Tibial nerve (tissue), 4 donors: ENCODE measurements around the gene GRP. TPM values are rescaled to one million over a fixed set of nuclear protein-coding genes. Genes with fewer than 3 reads are reported as not detected.

Experiments
- DNase-seq, 2 donors: peaks; one replicate each; pipeline ENCODE4 v3.0.0-alpha.2; 2019; ENCODE audit warnings: low spot score in 2 of 2
- H3K27ac ChIP-seq, 4 donors: fragments of 200-600 bp; sonication (generic) in 3 of 4; one replicate each; pipeline ENCODE4 v1.5.1; 2017 to 2019; ENCODE audit warnings: mild to moderate bottlenecking in 1 of 4
- H3K27me3 ChIP-seq, 2 donors: fragments of 200-600 bp; sonication (generic) in 1 of 2; one replicate each; pipeline versions ENCODE4 v1.5.1 to v1.6.0; 2017 to 2019
- H3K36me3 ChIP-seq, 3 donors: fragments of 200-600 bp; sonication (generic); one replicate each; pipeline ENCODE4 v1.5.1; 2018 to 2019
- H3K4me1 ChIP-seq, 4 donors: fragments of 200-600 bp; sonication (generic) in 3 of 4; one replicate each; pipeline ENCODE4 v1.5.1; 2017 to 2019
- H3K4me3 ChIP-seq, 4 donors: fragments of 200-600 bp; sonication (generic) in 3 of 4; one replicate each; pipeline ENCODE4 v1.5.1; 2017 to 2019; ENCODE audit warnings: mild to moderate bottlenecking in 1 of 4, moderate library complexity in 1 of 4
- H3K9me3 ChIP-seq, 4 donors: fragments of 200-600 bp; sonication (generic) in 3 of 4; one replicate each; pipeline ENCODE4 v1.5.1; 2017 to 2019
- EP300 ChIP-seq, 2 donors: sonication (generic); formaldehyde crosslinking; IDR thresholded peaks; one replicate each; pipeline ENCODE4 v1.6.1; 2017; ENCODE audit warnings: antibody characterized with exemption in 2 of 2, mild to moderate bottlenecking in 1 of 2
- POLR2A ChIP-seq, 2 donors: fragments of 450-650 bp; IDR thresholded peaks; one replicate each; pipeline ENCODE4 v1.6.1; 2017; ENCODE audit warnings: antibody characterized with exemption in 2 of 2, mild to moderate bottlenecking in 2 of 2, moderate library complexity in 2 of 2
- WGBS, 2 donors: methylation state at CpG; one replicate each; pipeline ENCODE4 v1.1.5; 2018; 5-methylcytosine and 5-hydroxymethylcytosine counted together
- total RNA-seq, 4 donors: library from RNA; depleted of rRNA; stranded (reverse); fragments of >200 nt; gene quantifications; one replicate each; pipeline ENCODE4 v1.1.0, GENCODE V29; 2016
- TF ChIP-seq, protein P1 (sequence below), 5 experiments: fragments of 200-600 bp in 3 of 5; fragments of 450-650 bp in 2 of 5; sonication (generic) in 3 of 5; IDR thresholded peaks; one replicate each; pipeline ENCODE4 v1.5.1; 2016 to 2019; ENCODE audit warnings: antibody characterized with exemption in 5 of 5, mild to moderate bottlenecking in 3 of 5, moderate library complexity in 2 of 5

GRP gene
- total RNA-seq, 4 donors from 2014 or later, result not detected

DNA sequence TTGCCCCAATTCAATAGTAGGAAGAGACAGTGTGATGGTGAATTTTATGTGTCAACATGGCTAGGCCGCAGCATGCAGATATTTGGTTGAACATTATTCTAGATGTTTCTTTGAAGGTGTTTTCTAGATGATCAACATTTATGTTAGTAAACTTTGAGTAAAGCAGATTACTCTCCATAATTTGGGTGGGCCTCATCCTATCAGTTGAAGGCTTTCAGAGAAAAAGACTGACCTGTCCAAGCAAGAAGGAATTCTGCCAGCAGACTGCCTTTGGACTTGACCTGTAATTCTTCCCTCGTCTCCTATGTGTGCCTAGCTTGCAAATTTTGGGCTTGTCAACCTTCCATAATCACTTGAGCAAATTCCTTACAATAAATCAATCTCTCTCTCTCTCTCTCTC, 8.3 kb upstream of the GRP start:
- 83 to 91% methylated on average over 2 of the region's 2 CpGs for WGBS, 2 donors
- H3K9me3 ChIP-seq, result no peaks in the 10 kb centered on the region
- H3K4me3 ChIP-seq, result no peak overlapping the region
- TF ChIP-seq EP300 (IDR thresholded peaks at IDR 0.05) (no peak), POLR2A (IDR thresholded peaks at IDR 0.05) (no peak)
- TF ChIP-seq, protein P1, sequence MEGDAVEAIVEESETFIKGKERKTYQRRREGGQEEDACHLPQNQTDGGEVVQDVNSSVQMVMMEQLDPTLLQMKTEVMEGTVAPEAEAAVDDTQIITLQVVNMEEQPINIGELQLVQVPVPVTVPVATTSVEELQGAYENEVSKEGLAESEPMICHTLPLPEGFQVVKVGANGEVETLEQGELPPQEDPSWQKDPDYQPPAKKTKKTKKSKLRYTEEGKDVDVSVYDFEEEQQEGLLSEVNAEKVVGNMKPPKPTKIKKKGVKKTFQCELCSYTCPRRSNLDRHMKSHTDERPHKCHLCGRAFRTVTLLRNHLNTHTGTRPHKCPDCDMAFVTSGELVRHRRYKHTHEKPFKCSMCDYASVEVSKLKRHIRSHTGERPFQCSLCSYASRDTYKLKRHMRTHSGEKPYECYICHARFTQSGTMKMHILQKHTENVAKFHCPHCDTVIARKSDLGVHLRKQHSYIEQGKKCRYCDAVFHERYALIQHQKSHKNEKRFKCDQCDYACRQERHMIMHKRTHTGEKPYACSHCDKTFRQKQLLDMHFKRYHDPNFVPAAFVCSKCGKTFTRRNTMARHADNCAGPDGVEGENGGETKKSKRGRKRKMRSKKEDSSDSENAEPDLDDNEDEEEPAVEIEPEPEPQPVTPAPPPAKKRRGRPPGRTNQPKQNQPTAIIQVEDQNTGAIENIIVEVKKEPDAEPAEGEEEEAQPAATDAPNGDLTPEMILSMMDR (IDR thresholded peaks at IDR 0.05), result no peak
- no peak overlapping the region for H3K27ac ChIP-seq
- no peak for DNase-seq
- H3K27me3 ChIP-seq, result no peaks in the 10 kb centered on the region
- no peaks in the 10 kb centered on the region for H3K4me1 ChIP-seq
- H3K36me3 ChIP-seq, result no peaks in the 10 kb centered on the region

DNA sequence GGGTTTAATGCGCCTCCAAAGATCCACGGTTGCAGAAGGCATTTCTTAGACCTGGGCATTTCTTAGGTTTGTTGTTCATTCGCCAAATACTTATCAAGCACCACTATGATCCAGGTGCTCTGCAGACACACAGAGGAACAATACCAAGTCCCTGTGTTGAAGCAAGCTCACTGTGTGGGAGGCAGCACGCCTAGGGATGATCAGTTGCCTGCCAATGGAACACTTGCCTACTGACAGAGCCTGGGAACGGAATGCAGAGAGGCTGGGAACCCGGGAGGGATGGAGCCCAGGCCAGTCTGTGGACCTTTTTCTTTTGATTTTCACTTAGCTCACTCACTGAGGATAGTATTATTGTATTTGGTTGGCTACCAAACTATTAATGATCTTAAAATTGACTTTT, 1.9 kb upstream of the GRP start:
- peaks cover 0 to 60% of the 10 kb centered on the region in 2 donors for H3K27me3 ChIP-seq
- no peak for TF ChIP-seq EP300 (IDR thresholded peaks at IDR 0.05)
- TF ChIP-seq, protein P1 (IDR thresholded peaks at IDR 0.05), result no peak
- DNase-seq, result no peak
- no peak overlapping the region for H3K27ac ChIP-seq
- WGBS, 2 donors, result 70 to 76% methylated on average over 6 of the region's 6 CpGs
- no peaks in the 10 kb centered on the region for H3K9me3 ChIP-seq
- peaks cover 0 to 17% (median 0%) of the 10 kb centered on the region in 4 donors for H3K4me1 ChIP-seq
- H3K4me3 ChIP-seq, result no peak overlapping the region
- no peaks in the 10 kb centered on the region for H3K36me3 ChIP-seq

DNA sequence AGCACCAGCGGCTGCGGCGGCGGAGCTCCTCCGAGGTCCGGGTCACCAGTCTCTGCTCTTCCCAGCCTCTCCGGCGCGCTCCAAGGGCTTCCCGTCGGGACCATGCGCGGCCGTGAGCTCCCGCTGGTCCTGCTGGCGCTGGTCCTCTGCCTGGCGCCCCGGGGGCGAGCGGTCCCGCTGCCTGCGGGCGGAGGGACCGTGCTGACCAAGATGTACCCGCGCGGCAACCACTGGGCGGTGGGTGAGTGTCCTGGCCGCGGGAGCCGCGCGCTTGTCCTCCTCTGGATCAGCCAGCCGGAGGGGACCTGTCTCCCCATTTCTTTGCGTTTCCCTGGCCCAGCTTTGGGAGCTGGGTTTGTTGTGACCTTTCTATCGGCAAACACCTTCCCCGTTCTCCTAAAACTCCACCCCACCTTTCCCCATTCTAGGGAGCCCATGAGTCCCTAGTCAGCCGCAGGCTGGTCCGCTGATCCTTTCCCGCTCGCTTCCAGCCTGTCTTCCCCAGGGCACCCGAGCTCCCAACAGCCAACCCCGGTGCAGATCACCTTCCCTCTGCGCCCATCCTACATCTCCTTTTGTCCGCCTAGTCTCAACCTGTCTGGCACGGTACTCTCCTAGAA, 316 bp downstream of the GRP start:
- Histone ChIP-seq H3K36me3 (no peaks in the 10 kb centered on the region), H3K4me1 (peaks cover 0 to 17% (median 0%) of the 10 kb centered on the region in 4 donors), H3K4me3 (no peak overlapping the region), H3K27ac (no peak overlapping the region), H3K27me3 (peaks cover 0 to 65% of the 10 kb centered on the region in 2 donors), H3K9me3 (no peaks in the 10 kb centered on the region)
- TF ChIP-seq, protein P1 (IDR thresholded peaks at IDR 0.05), result no peak
- TF ChIP-seq POLR2A (IDR thresholded peaks at IDR 0.05) (no peak), EP300 (IDR thresholded peaks at IDR 0.05) (no peak)
- no peak for DNase-seq
- 3% methylated on average over 20 to 28 of the region's 46 CpGs for WGBS, 2 donors

DNA sequence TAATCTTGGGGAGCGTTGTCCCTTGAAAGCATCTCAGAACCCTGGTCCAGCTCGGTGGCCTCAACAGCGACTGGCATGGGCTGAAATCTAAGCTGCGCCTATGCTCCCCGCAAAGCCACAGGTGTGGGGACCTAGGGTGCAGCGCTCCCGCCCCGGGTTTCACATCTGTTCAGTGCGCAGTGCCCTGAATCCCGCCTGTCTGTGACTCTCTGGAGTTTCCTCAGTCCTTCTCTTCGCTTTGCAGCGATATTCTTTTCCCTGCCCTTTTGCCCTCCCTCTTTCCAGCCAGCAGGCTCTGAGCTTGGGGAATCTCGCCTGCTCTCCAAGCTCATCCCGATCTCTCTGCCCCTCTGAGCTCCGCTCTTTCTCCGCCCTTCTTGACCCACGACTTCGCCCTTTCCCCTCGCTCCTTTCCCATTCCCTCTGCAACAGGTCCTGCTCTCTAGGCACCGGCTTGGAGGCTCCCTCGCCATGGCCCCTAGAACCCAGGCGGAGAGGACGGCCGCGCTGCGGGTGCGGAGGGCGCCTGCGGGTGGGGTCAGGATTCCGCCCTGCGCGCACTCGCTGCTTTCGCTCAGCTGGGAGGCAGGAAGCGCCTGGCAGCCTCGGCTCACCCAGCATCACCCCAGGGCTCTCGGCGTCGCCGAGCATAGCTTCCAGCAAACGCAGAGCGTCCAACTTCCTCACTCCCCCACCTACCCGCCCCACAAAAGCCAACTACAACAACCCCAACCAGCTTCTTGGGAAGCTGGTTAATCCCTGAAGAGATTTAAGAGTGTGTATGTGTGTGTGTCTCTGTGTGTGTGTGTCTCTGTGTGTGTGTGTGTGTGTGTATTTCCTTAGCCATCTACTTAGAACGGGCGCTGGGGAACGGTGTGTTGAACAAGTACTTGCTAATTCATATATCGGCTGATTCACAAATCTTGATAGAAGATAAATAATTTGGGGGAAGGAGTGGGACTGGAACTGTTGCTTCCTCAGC, 1.1 kb downstream of the GRP start:
- DNase-seq, result no peak
- Histone ChIP-seq H3K4me1 (peaks cover 0 to 17% (median 0%) of the 10 kb centered on the region in 4 donors), H3K27me3 (peaks cover 0 to 65% of the 10 kb centered on the region in 2 donors), H3K36me3 (no peaks in the 10 kb centered on the region), H3K27ac (no peak overlapping the region), H3K4me3 (no peak overlapping the region), H3K9me3 (no peaks in the 10 kb centered on the region)
- WGBS, 2 donors, result 4% methylated on average over 46 of the region's 47 CpGs
- TF ChIP-seq POLR2A (IDR thresholded peaks at IDR 0.05), result no peak
- no peak for TF ChIP-seq EP300 (IDR thresholded peaks at IDR 0.05)
- TF ChIP-seq, protein P1 (IDR thresholded peaks at IDR 0.05), result no peak

DNA sequence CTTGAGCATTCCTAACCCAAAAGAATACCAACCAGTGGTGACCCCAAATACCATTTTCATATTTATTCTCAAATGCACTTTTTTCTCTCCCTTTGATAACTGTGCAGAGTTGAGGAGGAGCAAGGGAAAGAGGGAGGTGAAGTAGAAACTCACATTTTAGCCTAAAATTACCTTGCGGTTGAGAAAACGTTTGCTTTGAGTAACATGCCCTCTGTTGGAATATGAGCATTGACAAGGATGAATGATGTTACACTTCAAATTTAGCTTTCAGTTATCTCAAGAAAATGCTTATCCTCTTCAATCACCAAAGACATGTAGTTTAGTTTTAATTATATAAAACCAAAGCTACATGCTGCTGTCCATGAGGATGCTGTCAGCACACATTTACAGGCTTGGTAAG, 2.4 kb downstream of the GRP start:
- Histone ChIP-seq H3K36me3 (no peaks in the 10 kb centered on the region), H3K4me3 (no peak overlapping the region), H3K9me3 (no peaks in the 10 kb centered on the region), H3K4me1 (peaks cover 0 to 17% (median 0%) of the 10 kb centered on the region in 4 donors), H3K27me3 (peaks cover 0 to 59% of the 10 kb centered on the region in 2 donors), H3K27ac (no peak overlapping the region)
- no peak for DNase-seq
- 88% methylated on average over 2 of the region's 2 CpGs for WGBS, 2 donors
- TF ChIP-seq POLR2A (IDR thresholded peaks at IDR 0.05), result no peak
- TF ChIP-seq, protein P1 (IDR thresholded peaks at IDR 0.05), result no peak
- no peak for TF ChIP-seq EP300 (IDR thresholded peaks at IDR 0.05)
